OCI-LY7 (cell line): ENCODE results near the gene LRP5. TPM values are rescaled to one million over a fixed set of nuclear protein-coding genes. Genes with fewer than 3 reads are reported as not detected.

Experiments used
- BruUV-seq: library from RNA; stranded (reverse); fragments of 400-500 nt; replicated peaks from 2 replicates; lab custom pipeline; 2021; lab: Mats Ljungman, UMichigan
- CTCF ChIA-PET: fragments of 300-600 bp; sonication (Branson Sonifier 250); formaldehyde crosslinking; loops from one replicate; lab custom pipeline; 2022; ENCODE audit warnings: antibody characterized with exemption; ENCODE audit not compliant: unreplicated experiment; lab: Charles Lee
- POLR2A ChIA-PET: fragments of 300-600 bp; sonication (Branson Sonifier 250); formaldehyde crosslinking; loops from one replicate; lab custom pipeline; 2022; ENCODE audit warnings: antibody characterized with exemption; lab: Charles Lee
- DNase-seq: peaks from one replicate; pipeline ENCODE4 v3.0.0-alpha.2; 2015; ENCODE audit warnings: low spot score
- H2AFZ ChIP-seq: fragments of 200-600 bp; sonication (generic), shearing (Covaris generic); 2 replicates; pipeline ENCODE4 v1.6.1; 2014; ENCODE audit warnings: mild to moderate bottlenecking, antibody characterized with exemption, low read length, moderate library complexity
- H3K27ac ChIP-seq: fragments of 200-600 bp; sonication (generic); 2 replicates; pipeline ENCODE4 v1.5.1; 2014; ENCODE audit warnings: mixed run types, low read depth, mild to moderate bottlenecking, moderate library complexity, low read length, inconsistent platforms; ENCODE audit not compliant: poor library complexity, severe bottlenecking
- H3K36me3 ChIP-seq: fragments of 200-600 bp; sonication (generic); 2 replicates; pipeline ENCODE4 v1.6.1; 2014; ENCODE audit warnings: mild to moderate bottlenecking, antibody characterized with exemption, low read length, moderate library complexity, mixed read lengths; ENCODE audit not compliant: insufficient read depth
- H3K4me1 ChIP-seq: fragments of 200-600 bp; sonication (generic); 2 replicates; pipeline ENCODE4 v1.5.1; 2014; ENCODE audit warnings: mild to moderate bottlenecking, low read length; ENCODE audit not compliant: insufficient read depth, poor library complexity, severe bottlenecking
- H3K4me2 ChIP-seq: fragments of 200-600 bp; sonication (generic); 2 replicates; pipeline ENCODE4 v1.6.1; 2014; ENCODE audit warnings: mild to moderate bottlenecking, low read length
- H3K4me3 ChIP-seq: fragments of 200-600 bp; sonication (generic); 2 replicates; pipeline ENCODE4 v1.5.1; 2014; ENCODE audit warnings: mild to moderate bottlenecking, low read depth, low read length; ENCODE audit not compliant: poor library complexity, severe bottlenecking
- H3K79me2 ChIP-seq: fragments of 200-600 bp; sonication (generic); 2 replicates; pipeline ENCODE4 v1.6.1; 2016; ENCODE audit warnings: low read depth, mild to moderate bottlenecking, low read length, moderate library complexity, mixed read lengths; ENCODE audit not compliant: insufficient read depth
- H3K9me2 ChIP-seq: fragments of 200-600 bp; sonication (generic); 2 replicates; pipeline ENCODE4 v1.6.1; 2016; ENCODE audit warnings: mild to moderate bottlenecking, low read length, mixed read lengths; ENCODE audit not compliant: insufficient read depth
- H3K9me3 ChIP-seq: fragments of 200-600 bp; sonication (generic); 2 replicates; pipeline ENCODE4 v1.6.1; 2014; ENCODE audit warnings: mild to moderate bottlenecking, mixed run types, low read length, mixed read lengths
- H4K20me1 ChIP-seq: fragments of 200-600 bp; sonication (generic); 2 replicates; pipeline ENCODE4 v1.6.1; 2014; ENCODE audit warnings: mild to moderate bottlenecking, antibody characterized with exemption, low read length, moderate library complexity, mixed read lengths; ENCODE audit not compliant: insufficient read depth
- CTCF ChIP-seq: fragments of 200-600 bp; sonication (generic); conservative IDR thresholded peaks from 2 replicates; pipeline ENCODE4 v1.5.1; 2014; ENCODE audit warnings: mild to moderate bottlenecking, antibody characterized with exemption, low read length, moderate library complexity, mixed read lengths
- EZH2phosphoT487 ChIP-seq: fragments of 200-600 bp; sonication (generic); IDR thresholded peaks from 2 replicates; pipeline ENCODE4 v1.6.1; 2018; ENCODE audit warnings: low read depth, borderline replicate concordance, mild to moderate bottlenecking, mixed run types, antibody characterized with exemption, low read length, moderate library complexity, mixed read lengths
- intact Hi-C: fragments of 100-400 bp; cut with micrococcal nuclease; formaldehyde crosslinking; loops from one replicate; pipeline ENCODE4 v1.10.0; 2022; ENCODE audit not compliant: unreplicated experiment
- total RNA-seq, 2 experiments: library from RNA; depleted of rRNA in 1 of 2; stranded (reverse); fragments of >200 nt in 1 of 2; shearing (Covaris generic) in 1 of 2; gene quantifications; 2 replicates each; pipeline ENCODE4 v1.2.3, GENCODE V29; 2014 to 2022

The LRP5 gene
- total RNA-seq, 2 experiments from 2014 or later, result 0.60 TPM; not detected in 1

DNA sequence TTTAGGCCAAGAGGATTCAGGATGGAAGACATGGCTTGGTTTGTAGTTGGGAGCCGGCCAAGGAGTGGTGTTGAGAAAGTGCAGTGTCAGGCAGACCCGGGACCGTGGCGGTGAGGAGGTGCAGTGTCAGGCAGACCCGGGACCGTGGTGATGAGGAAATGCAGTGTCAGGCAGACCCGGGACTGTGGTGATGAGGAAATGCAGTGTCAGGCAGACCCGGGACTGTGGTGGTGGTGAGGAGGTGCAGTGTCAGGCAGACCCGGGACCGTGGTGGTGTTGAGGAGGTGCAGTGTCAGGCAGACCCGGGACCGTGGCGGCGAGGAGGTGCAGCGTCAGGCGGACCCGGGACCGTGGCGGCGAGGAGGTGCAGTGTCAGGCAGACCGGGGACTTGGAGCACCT is 59.7 kb downstream of the LRP5 start:
- no TSS peak for BruUV-seq
- Histone ChIP-seq H3K9me2 (no peaks in the 10 kb centered on the region), H3K79me2 (no peaks in the 10 kb centered on the region), H3K4me3 (no peak overlapping the region), H3K4me2 (no peak overlapping the region), H3K27ac (no peak overlapping the region), H2AFZ (no peak overlapping the region), H3K9me3 (no peaks in the 10 kb centered on the region), H4K20me1 (no peaks in the 10 kb centered on the region), H3K36me3 (no peaks in the 10 kb centered on the region), H3K4me1 (peaks cover 47% of the 10 kb centered on the region)
- no peak for TF ChIP-seq EZH2phosphoT487
- no peak for TF ChIP-seq CTCF
- DNase-seq, result no peak
- CTCF ChIA-PET, result no interaction called here
- intact Hi-C loops, result loop anchor here (5.0 kb wide), 1 partner anchor 75 kb away; no protein-coding TSS in a partner anchor
- POLR2A ChIA-PET, result interaction anchor here (1.7 kb wide), 1 partner anchor 106 kb away, joined by 5 read pairs; no protein-coding TSS in a partner anchor

DNA sequence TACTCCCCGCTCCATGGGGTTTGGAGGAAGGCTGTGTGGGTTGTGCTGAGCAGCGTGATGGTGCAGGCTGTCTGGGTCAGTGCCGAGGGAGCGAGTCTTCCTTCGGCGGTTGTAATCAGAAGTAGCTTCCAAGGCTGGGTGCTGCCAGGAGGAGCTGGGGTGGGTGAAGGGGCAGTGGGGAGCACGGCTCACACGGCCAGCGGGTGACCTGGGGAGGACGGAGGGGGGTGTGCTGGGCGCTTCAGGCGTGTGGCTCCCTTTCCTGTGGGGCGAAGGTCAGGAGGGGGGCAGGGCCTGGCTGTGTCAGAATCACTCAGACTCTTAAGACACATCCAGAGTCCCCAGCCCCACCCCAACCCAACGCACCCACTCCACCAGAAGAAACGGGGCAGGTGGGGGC is 60.2 kb downstream of the LRP5 start:
- no peak for TF ChIP-seq CTCF
- no peak for TF ChIP-seq EZH2phosphoT487
- Histone ChIP-seq H2AFZ (no peak overlapping the region), H4K20me1 (no peaks in the 10 kb centered on the region), H3K36me3 (no peaks in the 10 kb centered on the region), H3K4me3 (no peak overlapping the region), H3K79me2 (no peaks in the 10 kb centered on the region), H3K9me2 (no peaks in the 10 kb centered on the region), H3K9me3 (no peaks in the 10 kb centered on the region), H3K4me2 (no peak overlapping the region), H3K4me1 (peaks cover 47% of the 10 kb centered on the region), H3K27ac (no peak overlapping the region)
- POLR2A ChIA-PET, result no interaction called here
- CTCF ChIA-PET, result no interaction called here
- no peak for DNase-seq
- intact Hi-C loops, result loop anchor here (5.0 kb wide), 1 partner anchor 75 kb away; no protein-coding TSS in a partner anchor
- no TSS peak for BruUV-seq

GRCh38 chr11:68373189-68373814 is 60.9 kb downstream of the LRP5 start:
- ChIA-PET CTCF (no interaction called here), POLR2A (no interaction called here)
- Histone ChIP-seq H3K4me3 (no peak overlapping the region), H2AFZ (no peak overlapping the region), H3K36me3 (no peaks in the 10 kb centered on the region), H3K27ac (no peak overlapping the region), H3K9me3 (no peaks in the 10 kb centered on the region), H4K20me1 (no peaks in the 10 kb centered on the region), H3K79me2 (no peaks in the 10 kb centered on the region), H3K9me2 (no peaks in the 10 kb centered on the region), H3K4me2 (no peak overlapping the region), H3K4me1 (peaks cover 47% of the 10 kb centered on the region)
- TF ChIP-seq EZH2phosphoT487 (no peak), CTCF (no peak)
- no TSS peak for BruUV-seq
- DNase-seq, result no peak
- intact Hi-C loops, result loop anchor here (5.0 kb wide), 1 partner anchor 74 kb away; no protein-coding TSS in a partner anchor
